MM.1S (cell line): ENCODE measurements around the gene WFDC6.

Experiments used
- DNase-seq: peaks from one replicate; pipeline ENCODE4 v3.0.0-alpha.2; 2015
- H2AFZ ChIP-seq: fragments of 300-600 bp; sonication (generic); 2 replicates; pipeline ENCODE4 v1.6.0; 2016; ENCODE audit warnings: antibody characterized with exemption, low read length
- H3F3A ChIP-seq: fragments of 300-600 bp; sonication (generic); 2 replicates; pipeline ENCODE4 v1.6.1; 2016; ENCODE audit warnings: mild to moderate bottlenecking, antibody characterized with exemption, low read length, moderate library complexity, mixed read lengths; ENCODE audit not compliant: insufficient read depth
- H3K27ac ChIP-seq: fragments of 300-600 bp; sonication (generic); 2 replicates; pipeline ENCODE4 v1.5.1; 2016; ENCODE audit warnings: mild to moderate bottlenecking, low read length
- H3K27me3 ChIP-seq: fragments of 300-600 bp; sonication (generic); replicated peaks from 2 replicates; pipeline ENCODE4 v1.6.0; 2016; ENCODE audit warnings: low read length; ENCODE audit not compliant: insufficient read depth
- H3K36me3 ChIP-seq: fragments of 300-600 bp; sonication (generic); replicated peaks from 2 replicates; pipeline ENCODE4 v1.6.1; 2016; ENCODE audit warnings: mild to moderate bottlenecking, low read length, mixed read lengths; ENCODE audit not compliant: insufficient read depth
- H3K4me1 ChIP-seq: fragments of 300-600 bp; sonication (generic); 2 replicates; pipeline ENCODE4 v1.6.1; 2016; ENCODE audit warnings: low read length, mixed read lengths
- H3K4me2 ChIP-seq: fragments of 300-600 bp; sonication (generic); 2 replicates; pipeline ENCODE4 v1.6.0; 2016; ENCODE audit warnings: low read depth, low read length
- H3K4me3 ChIP-seq: fragments of 300-600 bp; sonication (generic); 2 replicates; pipeline ENCODE4 v1.5.1; 2016; ENCODE audit warnings: low read length, mixed read lengths
- H3K79me2 ChIP-seq: fragments of 300-600 bp; sonication (generic); 2 replicates; pipeline ENCODE4 v1.6.1; 2016; ENCODE audit warnings: mixed run types, low read length, mixed read lengths
- H3K9ac ChIP-seq: fragments of 300-600 bp; sonication (generic); 2 replicates; pipeline ENCODE4 v1.6.1; 2016; ENCODE audit warnings: low read length, mixed read lengths
- H3K9me2 ChIP-seq: fragments of 300-600 bp; sonication (generic); replicated peaks from 2 replicates; pipeline ENCODE4 v1.6.1; 2016; ENCODE audit warnings: mild to moderate bottlenecking, low read length, mixed read lengths; ENCODE audit not compliant: insufficient read depth
- H3K9me3 ChIP-seq: fragments of 300-600 bp; sonication (generic); replicated peaks from 2 replicates; pipeline ENCODE4 v1.6.1; 2016; ENCODE audit warnings: mild to moderate bottlenecking, low read length, mixed read lengths; ENCODE audit not compliant: insufficient read depth
- H4K20me1 ChIP-seq: fragments of 300-600 bp; sonication (generic); 2 replicates; pipeline ENCODE4 v1.6.1; 2016; ENCODE audit warnings: mild to moderate bottlenecking, low read length, moderate library complexity, mixed read lengths; ENCODE audit not compliant: insufficient read depth
- CTCF ChIP-seq: fragments of 300-600 bp; sonication (generic); IDR thresholded peaks from 2 replicates; pipeline ENCODE4 v1.5.1; 2016; ENCODE audit warnings: antibody characterized with exemption, low read length, mixed read lengths
- EZH2 ChIP-seq: fragments of 300-600 bp; sonication (generic); optimal IDR thresholded peaks from 2 replicates; pipeline ENCODE3; 2017; ENCODE audit warnings: low read depth, mild to moderate bottlenecking, antibody characterized with exemption, low read length, mixed read lengths
- EZH2phosphoT487 ChIP-seq: fragments of 300-600 bp; sonication (generic); IDR thresholded peaks from 2 replicates; pipeline ENCODE4 v1.6.1; 2018; ENCODE audit warnings: antibody characterized with exemption, low read length

WFDC6 gene

GRCh38 chr20:45564760-45565276, 25.5 kb upstream of the WFDC6 start:
- DNase-seq, result no peak
- H3K9me3 ChIP-seq, result no peaks in the 10 kb centered on the region
- no peaks in the 10 kb centered on the region for H3F3A ChIP-seq
- no peaks in the 10 kb centered on the region for H4K20me1 ChIP-seq
- H3K27ac ChIP-seq, result no peak overlapping the region
- H3K9me2 ChIP-seq, result no peaks in the 10 kb centered on the region
- H3K36me3 ChIP-seq, result no peaks in the 10 kb centered on the region
- H3K4me1 ChIP-seq, result no peaks in the 10 kb centered on the region
- no peak overlapping the region for H3K4me2 ChIP-seq
- no peaks in the 10 kb centered on the region for H3K79me2 ChIP-seq
- H3K4me3 ChIP-seq, result no peak overlapping the region
- H3K9ac ChIP-seq, result no peak overlapping the region
- H2AFZ ChIP-seq, result no peak overlapping the region
- H3K27me3 ChIP-seq, result no peaks in the 10 kb centered on the region
- TF ChIP-seq EZH2, result no peak
- TF ChIP-seq EZH2phosphoT487, result no peak
- TF ChIP-seq CTCF, result no peak

DNA sequence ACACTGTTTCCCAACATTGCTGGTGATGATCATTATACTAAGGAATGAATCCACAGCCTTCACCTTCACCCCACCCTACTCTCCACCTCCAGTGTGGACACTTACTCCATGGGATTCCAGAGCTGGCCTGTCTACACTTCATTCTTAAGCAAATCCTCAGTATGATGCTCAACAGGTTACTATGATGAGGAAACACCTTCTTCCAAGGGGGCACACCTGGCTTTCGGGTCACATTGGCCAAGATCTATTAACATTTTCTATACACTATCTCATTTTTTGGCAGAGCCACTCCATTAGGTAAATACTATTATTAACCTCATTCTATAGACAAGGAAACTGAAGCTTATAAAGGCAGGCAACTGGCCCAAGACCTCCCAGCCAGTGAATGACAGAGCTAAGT, 15.9 kb upstream of the WFDC6 start:
- Histone ChIP-seq H3K4me1 (no peaks in the 10 kb centered on the region), H2AFZ (no peak overlapping the region), H3K36me3 (no peaks in the 10 kb centered on the region), H3K4me3 (no peak overlapping the region), H4K20me1 (no peaks in the 10 kb centered on the region), H3F3A (no peaks in the 10 kb centered on the region), H3K9me3 (no peaks in the 10 kb centered on the region), H3K9me2 (no peaks in the 10 kb centered on the region), H3K27ac (no peak overlapping the region), H3K27me3 (no peaks in the 10 kb centered on the region), H3K4me2 (no peak overlapping the region), H3K9ac (no peak overlapping the region), H3K79me2 (no peaks in the 10 kb centered on the region)
- no peak for DNase-seq
- TF ChIP-seq EZH2, result no peak
- TF ChIP-seq CTCF, result no peak
- no peak for TF ChIP-seq EZH2phosphoT487

GRCh38 chr20:45552456-45552855, 13.2 kb upstream of the WFDC6 start:
- H3K9me2 ChIP-seq, result no peaks in the 10 kb centered on the region
- TF ChIP-seq CTCF, result no peak
- TF ChIP-seq EZH2, result no peak
- TF ChIP-seq EZH2phosphoT487, result no peak
- H2AFZ ChIP-seq, result no peak overlapping the region
- no peaks in the 10 kb centered on the region for H3K79me2 ChIP-seq
- no peaks in the 10 kb centered on the region for H3K27me3 ChIP-seq
- H3K4me2 ChIP-seq, result no peak overlapping the region
- H3K27ac ChIP-seq, result no peak overlapping the region
- H3K9ac ChIP-seq, result no peak overlapping the region
- no peaks in the 10 kb centered on the region for H3K4me1 ChIP-seq
- no peak for DNase-seq
- H4K20me1 ChIP-seq, result no peaks in the 10 kb centered on the region
- no peaks in the 10 kb centered on the region for H3F3A ChIP-seq
- no peaks in the 10 kb centered on the region for H3K36me3 ChIP-seq
- no peaks in the 10 kb centered on the region for H3K9me3 ChIP-seq
- no peak overlapping the region for H3K4me3 ChIP-seq
